HCT116 (cell line): ENCODE measurements around the gene NSMCE1. TPM values are rescaled to one million over a fixed set of nuclear protein-coding genes. Genes with fewer than 3 reads are reported as not detected.

Experiments used
- ATAC-seq: fragments of 200-7000 bp; cut with Tn5 transposase; 2 replicates; pipeline ENCODE4 v1.9.1; 2020; ENCODE audit warnings: mild to moderate bottlenecking, moderate library complexity
- BruUV-seq: library from RNA; stranded (reverse); fragments of 400-500 nt; replicated peaks from 2 replicates; lab custom pipeline; 2021; lab: Mats Ljungman, UMichigan
- CTCF ChIA-PET: fragments of 300-600 bp; sonication (Branson Sonifier 250); formaldehyde crosslinking; loops from one replicate; lab custom pipeline; 2021; ENCODE audit warnings: antibody characterized with exemption; lab: Charles Lee
- POLR2A ChIA-PET: fragments of 300-600, 350-600 bp; sonication (Branson Sonifier 250); formaldehyde crosslinking; loops from one replicate; lab custom pipeline; 2021; ENCODE audit warnings: antibody characterized with exemption; lab: Charles Lee
- RAD21 ChIA-PET, 2 experiments: fragments of 300-600 bp; sonication (Branson Sonifier 250); formaldehyde crosslinking; loops; one replicate each; lab custom pipeline; 2023; ENCODE audit warnings: low total read pairs in 2 of 2; ENCODE audit not compliant: uncharacterized antibody in 2 of 2, unreplicated experiment in 2 of 2, low non-redundant PET in 1 of 2; lab: Charles Lee
- DNase-seq: peaks from one replicate; pipeline ENCODE4 v3.0.0-alpha.2; 2010; ENCODE audit warnings: low read depth, low spot score
- H2AFZ ChIP-seq: fragments of 200-600 bp; shearing (Covaris generic), sonication (generic); 2 replicates; pipeline ENCODE4 v1.6.1; 2017; ENCODE audit warnings: low read depth, mixed run types, mixed read lengths, antibody characterized with exemption, low read length; ENCODE audit not compliant: poor library complexity, severe bottlenecking
- H3K27ac ChIP-seq: 2 replicates; pipeline ENCODE4 v1.5.1; 2012; ENCODE audit warnings: low read depth, low read length
- H3K27me3 ChIP-seq: fragments of 200-600 bp; sonication (generic); 2 replicates; pipeline ENCODE4 v1.6.1; 2016; ENCODE audit warnings: mixed run types, low read length, mixed read lengths; ENCODE audit not compliant: insufficient read depth
- H3K36me3 ChIP-seq, 2 experiments: fragments of 200-500 bp in 1 of 2; fragments of 200-600 bp in 1 of 2; sonication (Bioruptor generic) in 1 of 2; sonication (generic) in 1 of 2; 2 replicates each; pipeline versions ENCODE4 v1.5.1 to v1.6.1; 2014 to 2016; ENCODE audit warnings: low read length in 2 of 2, inconsistent platforms in 1 of 2, mixed read lengths in 1 of 2, mixed run types in 1 of 2; ENCODE audit not compliant: insufficient read depth in 2 of 2, control insufficient read depth in 1 of 2
- H3K4me1 ChIP-seq, 2 experiments: fragments of 200-600 bp in 1 of 2; sonication (generic) in 1 of 2; 2 replicates each; pipeline versions ENCODE4 v1.5.1 to v1.6.1; 2012 to 2017; ENCODE audit warnings: low read length in 2 of 2, inconsistent platforms in 1 of 2, mild to moderate bottlenecking in 1 of 2, mixed read lengths in 1 of 2, mixed run types in 1 of 2, moderate library complexity in 1 of 2; ENCODE audit not compliant: insufficient read depth in 2 of 2, control insufficient read depth in 1 of 2
- H3K4me2 ChIP-seq: fragments of 200-600 bp; sonication (generic); 2 replicates; pipeline ENCODE4 v1.6.1; 2017; ENCODE audit warnings: mixed run types, low read length, mixed read lengths
- H3K4me3 ChIP-seq, 2 experiments: fragments of 200-600 bp in 1 of 2; sonication (generic) in 1 of 2; replicated peaks in 1 of 2; 2 replicates each; pipeline ENCODE4 v1.5.1; 2011 to 2016; ENCODE audit warnings: low read length in 2 of 2, control low read depth in 1 of 2, low read depth in 1 of 2, mild to moderate bottlenecking in 1 of 2, mixed read lengths in 1 of 2, mixed run types in 1 of 2
- H3K79me2 ChIP-seq: fragments of 200-600 bp; sonication (generic); 2 replicates; pipeline ENCODE4 v1.6.1; 2017; ENCODE audit warnings: mild to moderate bottlenecking, mixed run types, low read length, moderate library complexity, mixed read lengths; ENCODE audit not compliant: insufficient read depth
- H3K9ac ChIP-seq: fragments of 200-600 bp; sonication (generic); 2 replicates; pipeline ENCODE4 v1.6.1; 2016; ENCODE audit warnings: low read length, mixed read lengths
- H3K9me2 ChIP-seq: fragments of 200-600 bp; sonication (generic), shearing (Covaris generic); 2 replicates; pipeline ENCODE4 v1.6.1; 2017; ENCODE audit warnings: mixed run types, mild to moderate bottlenecking, moderate library complexity; ENCODE audit not compliant: insufficient read depth
- H3K9me3 ChIP-seq, 2 experiments: fragments of 200-500 bp in 1 of 2; fragments of 200-600 bp in 1 of 2; sonication (Bioruptor generic) in 1 of 2; sonication (generic) in 1 of 2; 2 replicates each; pipeline ENCODE4 v1.6.1; 2014 to 2017; ENCODE audit warnings: low read length in 2 of 2, mixed read lengths in 2 of 2, inconsistent platforms in 1 of 2, low read depth in 1 of 2, mild to moderate bottlenecking in 1 of 2, mixed run types in 1 of 2, moderate library complexity in 1 of 2; ENCODE audit not compliant: control insufficient read depth in 1 of 2, insufficient read depth in 1 of 2
- H4K20me1 ChIP-seq: fragments of 200-600 bp; sonication (generic), shearing (Covaris generic); 2 replicates; pipeline ENCODE4 v1.6.1; 2017; ENCODE audit warnings: mixed run types, mild to moderate bottlenecking, moderate library complexity; ENCODE audit not compliant: insufficient read depth
- EGR1 ChIP-seq: IDR thresholded peaks from 2 replicates; pipeline ENCODE4 v1.6.1; 2012; ENCODE audit warnings: low read depth
- ELF1 ChIP-seq: IDR thresholded peaks from 2 replicates; pipeline ENCODE4 v1.6.1; 2012; ENCODE audit warnings: low read depth, borderline replicate concordance
- EZH2phosphoT487 ChIP-seq: fragments of 200-600 bp; IDR thresholded peaks from 2 replicates; pipeline ENCODE4 v1.6.1; 2018; ENCODE audit warnings: antibody characterized with exemption, borderline replicate concordance
- JUND ChIP-seq: IDR thresholded peaks from 2 replicates; pipeline ENCODE4 v1.6.1; 2012
- POLR2A ChIP-seq: IDR thresholded peaks from 2 replicates; pipeline ENCODE4 v1.7.0; 2011; ENCODE audit warnings: borderline replicate concordance; ENCODE audit not compliant: insufficient read depth, insufficient read length; ENCODE audit errors: extremely low read depth
- SIN3A ChIP-seq: IDR thresholded peaks from 2 replicates; pipeline ENCODE4 v1.6.1; 2012; ENCODE audit warnings: low read depth
- SP1 ChIP-seq: IDR thresholded peaks from 2 replicates; pipeline ENCODE4 v1.6.1; 2012; ENCODE audit warnings: low read depth
- ZFX ChIP-seq: fragments of 450-650 bp; IDR thresholded peaks from 2 replicates; pipeline ENCODE4 v1.6.1; 2017
- intact Hi-C: fragments of 100-400 bp; cut with micrococcal nuclease; formaldehyde crosslinking; loops from 2 replicates; pipeline ENCODE4 v1.10.0; 2022
- total RNA-seq: library from RNA; stranded (reverse); gene quantifications from one replicate; pipeline ENCODE4 v1.2.1, GENCODE V29; 2021; ENCODE audit not compliant: unreplicated experiment
- TF ChIP-seq, protein P1 (sequence below): IDR thresholded peaks from 2 replicates; pipeline ENCODE4 v1.6.1; 2012

Gene NSMCE1
- total RNA-seq, 1 experiment from 2014 or later, result 85.6 TPM

DNA sequence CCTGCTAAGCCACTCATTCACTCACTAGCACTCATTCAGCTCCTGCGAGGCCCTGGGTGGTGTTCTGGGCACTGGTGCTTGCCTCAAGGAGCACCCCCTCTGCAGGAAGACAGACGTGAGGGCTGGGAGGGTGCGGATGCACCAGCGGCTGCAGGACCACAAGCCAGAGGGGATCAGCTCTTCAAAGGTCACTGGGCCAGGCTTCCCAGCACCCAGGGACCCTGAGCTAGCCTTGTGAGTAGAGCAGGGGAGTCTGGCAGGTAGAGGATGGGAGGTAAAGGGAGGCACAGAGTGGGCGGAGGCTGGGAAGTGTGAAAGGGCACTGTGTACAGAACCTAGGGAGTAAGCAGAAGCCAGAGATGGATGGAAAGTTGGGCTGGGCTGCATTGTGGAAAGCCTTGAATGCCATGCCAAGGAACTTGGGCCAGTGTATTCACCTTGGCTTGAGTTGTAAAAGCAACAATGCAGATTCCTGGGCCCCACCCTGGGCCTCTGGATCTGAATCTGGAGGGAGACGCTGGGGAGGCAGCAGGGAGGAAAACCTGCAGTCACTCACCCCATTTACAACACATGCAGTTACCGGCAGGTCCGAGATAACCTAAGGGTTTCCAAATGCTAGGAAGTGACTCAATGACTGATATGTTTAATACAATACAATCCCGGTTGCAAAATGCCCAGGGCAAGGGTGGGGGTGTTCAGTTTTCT lies 46.9 kb upstream of the NSMCE1 start (continued):
- TF ChIP-seq EZH2phosphoT487 (no peak), SIN3A (peak; percentile 66; the same call in 1 of the 2 replicates), ZFX (no peak)

DNA sequence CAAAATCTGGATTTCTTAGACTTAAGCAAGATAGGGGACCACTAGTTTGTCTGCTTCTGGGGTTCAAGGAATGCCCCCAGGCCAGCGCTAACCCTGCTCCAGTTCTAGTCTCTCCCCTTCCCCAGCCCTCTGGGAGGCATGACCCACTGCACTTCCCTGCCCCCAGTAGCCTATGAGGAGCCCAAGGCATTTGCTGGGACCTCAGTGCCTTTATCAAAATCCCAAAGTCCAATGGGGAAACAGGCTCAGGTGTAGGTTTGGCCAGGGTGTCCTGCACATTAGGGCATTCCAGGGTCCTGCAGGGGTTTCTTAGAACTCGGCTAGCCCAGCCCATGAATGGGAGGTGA lies 46.4 kb upstream of the NSMCE1 start:
- Histone ChIP-seq H3K79me2 (peaks cover 53% of the 10 kb centered on the region), H3K36me3 (no peaks in the 10 kb centered on the region), H3K27ac (no peak overlapping the region), H3K4me1 (peaks cover 13 to 58% of the 10 kb centered on the region in 2 experiments), H4K20me1 (no peaks in the 10 kb centered on the region), H3K9me3 (no peaks in the 10 kb centered on the region), H3K9ac (peak overlapping the region; percentile 36), H3K4me3 (peak overlapping the region; percentile 82 to 95; a peak in 3 of 4 replicates), H3K4me2 (peak overlapping the region; percentile 88), H3K27me3 (no peaks in the 10 kb centered on the region), H2AFZ (no peak overlapping the region), H3K9me2 (no peaks in the 10 kb centered on the region)
- ChIA-PET CTCF (interaction anchor here (1.2 kb wide), 1 partner anchor 80 kb away, joined by 4 read pairs; no protein-coding TSS in a partner anchor), RAD21 (no interaction called here), POLR2A (interaction anchor here (1.6 kb wide), 1 partner anchor 46 kb away, joined by 4 read pairs; the partner anchor contains the start of gene NSMCE1)
- intact Hi-C loops, result loop anchor here (5.0 kb wide), 2 partner anchors 38 to 48 kb away; partner anchors contain the start of gene NSMCE1
- TF ChIP-seq POLR2A, result no peak
- no peak for TF ChIP-seq SP1
- TF ChIP-seq, protein P1, sequence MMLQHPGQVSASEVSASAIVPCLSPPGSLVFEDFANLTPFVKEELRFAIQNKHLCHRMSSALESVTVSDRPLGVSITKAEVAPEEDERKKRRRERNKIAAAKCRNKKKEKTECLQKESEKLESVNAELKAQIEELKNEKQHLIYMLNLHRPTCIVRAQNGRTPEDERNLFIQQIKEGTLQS, result no peak
- ATAC-seq (no peak), DNase-seq (no peak)
- BruUV-seq, result no TSS peak

DNA sequence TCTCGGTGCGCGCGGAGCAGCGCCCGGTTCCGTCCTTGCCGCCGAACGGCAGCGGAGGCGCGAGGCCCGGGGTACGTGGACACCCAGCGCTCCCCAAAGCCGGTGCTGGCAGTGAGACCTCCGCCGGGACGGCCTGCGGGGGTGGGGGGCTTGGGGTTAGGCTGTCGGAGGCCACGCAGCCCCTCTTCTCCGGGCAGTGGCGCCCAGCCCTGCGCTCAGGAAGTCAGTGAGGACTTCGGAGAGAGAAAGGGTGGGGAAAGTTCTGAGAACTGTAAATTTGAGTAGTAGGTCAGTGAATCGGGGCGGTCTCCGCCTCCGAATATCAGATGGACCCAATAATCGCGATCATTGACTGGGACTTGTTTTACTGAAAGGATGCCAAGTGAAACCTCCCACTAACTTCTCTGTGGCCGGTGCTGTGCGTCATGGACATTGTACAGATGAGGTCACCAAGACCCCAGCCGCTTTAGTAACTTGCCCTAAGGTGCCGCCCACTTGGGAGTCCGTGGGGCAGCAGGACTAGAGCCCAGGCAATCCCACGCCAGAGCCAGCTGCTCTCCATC lies 45.7 kb upstream of the NSMCE1 start:
- intact Hi-C loops, result loop anchor here (5.0 kb wide), 1 partner anchor 37 kb away; no protein-coding TSS in a partner anchor
- H4K20me1 ChIP-seq, result no peaks in the 10 kb centered on the region
- H3K9me2 ChIP-seq, result no peaks in the 10 kb centered on the region
- peak; percentile 43 for ATAC-seq
- ChIA-PET POLR2A (no interaction called here), CTCF (no interaction called here), RAD21 (no interaction called here)
- H2AFZ ChIP-seq, result no peak overlapping the region
- peak overlapping the region; percentile 82 for H3K27ac ChIP-seq
- peak; percentile 42 for DNase-seq
- peak overlapping the region; percentile 82 to 95 for H3K4me3 ChIP-seq
- H3K27me3 ChIP-seq, result no peaks in the 10 kb centered on the region
- no peak for TF ChIP-seq ELF1
- TF ChIP-seq JUND, result no peak
- peak; percentile 45; the same call in 1 of the 2 replicates for TF ChIP-seq EGR1
- peaks cover 52% of the 10 kb centered on the region for H3K79me2 ChIP-seq
- H3K36me3 ChIP-seq, result no peaks in the 10 kb centered on the region
- peak overlapping the region; percentile 88 for H3K4me2 ChIP-seq
- H3K9me3 ChIP-seq, result no peaks in the 10 kb centered on the region
- peak overlapping the region; percentile 92 for H3K9ac ChIP-seq
- H3K4me1 ChIP-seq, result peaks cover 13 to 58% of the 10 kb centered on the region in 2 experiments
- BruUV-seq, result TSS peak; percentile 32
